ENCODE data around the gene CNST.
"Not testable (repeated sequence)": the region's sequence is repeated elsewhere in the genome, so short reads cannot be mapped to it uniquely, and the experiment has no call there.

Gene CNST

DNA sequence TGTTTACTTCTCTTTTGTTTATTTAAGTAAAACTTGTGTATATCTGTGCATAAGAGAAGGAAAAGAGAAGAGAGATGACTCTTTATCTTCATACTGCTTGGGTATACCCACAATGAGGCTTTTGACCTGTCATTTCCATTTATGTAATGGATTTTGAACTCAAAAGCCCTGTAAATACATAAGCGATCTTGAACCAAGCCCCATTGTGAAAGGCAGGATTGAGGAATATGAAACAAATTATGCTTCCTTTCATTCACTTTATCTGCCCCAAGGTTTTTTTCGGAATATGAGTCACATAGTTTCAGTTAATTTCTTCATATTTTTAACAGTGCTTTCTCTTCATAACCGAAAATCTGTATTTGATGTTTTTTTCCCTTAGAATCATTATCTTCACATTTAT is 21.4 kb downstream of the CNST start:
- DNase-seq, result no peak

DNA sequence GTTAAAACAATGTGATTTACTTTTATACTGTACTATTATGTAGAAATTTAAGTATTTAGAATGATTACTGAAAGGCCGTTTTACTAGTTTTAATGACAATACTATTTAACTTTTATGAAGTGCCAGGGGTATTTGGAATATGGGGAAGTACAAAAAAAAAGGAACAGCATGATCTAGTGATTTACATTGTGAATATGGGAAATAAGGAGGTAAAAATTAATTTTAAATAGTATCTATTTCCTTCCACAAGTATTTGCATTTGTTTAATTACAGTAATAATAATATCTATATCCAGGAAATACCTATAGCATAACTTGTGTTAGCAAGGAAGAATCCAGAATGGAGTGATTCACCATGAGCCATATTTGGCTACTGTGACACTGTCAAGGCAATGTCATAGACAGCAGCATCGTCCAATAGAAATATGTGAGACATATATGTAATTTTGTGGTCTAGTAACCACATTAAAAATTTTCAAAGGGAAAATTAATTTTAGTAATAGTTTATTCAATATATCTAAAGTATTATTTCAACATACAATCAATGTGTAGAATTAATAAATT is 22.0 kb downstream of the CNST start:
- no peak for DNase-seq

DNA sequence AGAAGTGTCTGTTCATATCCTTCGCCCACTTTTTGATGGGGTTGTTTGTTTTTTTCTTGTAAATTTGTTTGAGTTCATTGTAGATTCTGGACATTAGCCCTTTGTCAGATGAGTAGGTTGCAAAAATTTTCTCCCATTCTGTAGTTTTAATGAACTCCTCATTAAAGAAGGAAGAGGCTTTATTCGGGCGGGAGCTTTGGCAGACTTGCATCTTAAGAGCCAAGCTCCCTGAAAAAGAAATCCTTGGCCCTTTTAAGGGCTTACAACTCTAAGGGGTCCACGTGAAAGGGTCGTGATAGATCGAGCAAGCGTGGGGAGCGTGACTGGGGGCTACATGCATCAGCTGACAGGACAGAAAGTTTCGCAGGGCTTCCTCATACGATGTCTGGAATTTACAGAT is 23.7 kb downstream of the CNST start:
- DNase-seq, result not testable (repeated sequence)

DNA sequence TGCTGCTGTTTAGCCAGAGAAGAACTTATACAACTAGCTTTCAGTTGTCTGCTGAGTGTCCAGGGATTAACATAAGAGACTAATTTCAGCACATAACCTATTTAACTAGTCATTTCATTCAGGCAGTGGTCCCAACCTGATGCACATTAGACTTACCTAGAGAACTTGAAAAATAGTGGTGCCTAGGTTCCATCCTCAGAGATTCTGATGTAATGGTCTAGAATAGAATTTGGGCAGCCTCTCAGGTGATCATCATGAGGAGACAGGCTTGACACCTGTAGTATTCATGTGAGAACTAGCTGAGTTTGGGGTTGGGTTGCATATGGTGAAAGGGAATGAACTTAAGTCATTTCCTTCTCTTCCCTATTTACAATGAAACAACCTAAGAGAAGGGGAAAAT is 24.8 kb downstream of the CNST start:
- DNase-seq, result no peak

DNA sequence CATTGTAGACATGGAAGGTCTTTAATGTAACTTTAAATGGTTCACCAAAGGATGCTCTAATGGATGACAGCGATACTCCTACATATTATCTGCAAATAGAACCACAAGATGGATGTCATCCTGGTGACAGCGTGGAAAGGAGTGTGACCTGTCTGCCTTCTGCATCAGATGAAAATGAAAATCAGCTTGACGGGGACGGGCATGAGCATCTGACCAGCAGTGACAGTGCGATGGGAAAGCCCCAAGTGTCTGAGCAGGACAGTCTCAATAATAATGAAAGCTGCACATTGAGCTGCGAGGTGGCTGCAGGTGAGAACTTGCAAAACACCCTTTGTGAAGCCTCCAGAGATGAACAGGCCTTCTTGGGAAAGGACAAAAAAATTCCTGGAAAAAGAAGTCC is 25.2 kb downstream of the CNST start:
- no peak for DNase-seq

DNA sequence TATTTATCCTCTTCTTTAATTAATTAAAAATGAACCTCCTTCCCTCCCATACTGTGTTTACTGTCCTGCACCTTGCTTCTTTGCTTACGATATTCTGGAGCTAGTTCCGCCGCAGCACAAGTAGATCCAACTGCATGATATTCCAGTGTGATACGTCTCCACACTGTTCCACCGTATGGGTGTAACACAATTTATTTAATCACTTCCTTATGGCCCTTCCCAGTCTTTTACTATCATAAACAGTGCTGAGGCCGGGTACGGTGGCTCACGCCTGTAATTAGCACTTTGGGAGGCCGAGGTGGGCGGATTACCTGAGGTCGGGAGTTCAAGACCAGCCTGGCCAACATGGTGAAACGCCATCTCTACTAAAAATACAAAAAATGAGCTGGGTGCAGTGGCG is 25.7 kb downstream of the CNST start:
- no peak for DNase-seq

DNA sequence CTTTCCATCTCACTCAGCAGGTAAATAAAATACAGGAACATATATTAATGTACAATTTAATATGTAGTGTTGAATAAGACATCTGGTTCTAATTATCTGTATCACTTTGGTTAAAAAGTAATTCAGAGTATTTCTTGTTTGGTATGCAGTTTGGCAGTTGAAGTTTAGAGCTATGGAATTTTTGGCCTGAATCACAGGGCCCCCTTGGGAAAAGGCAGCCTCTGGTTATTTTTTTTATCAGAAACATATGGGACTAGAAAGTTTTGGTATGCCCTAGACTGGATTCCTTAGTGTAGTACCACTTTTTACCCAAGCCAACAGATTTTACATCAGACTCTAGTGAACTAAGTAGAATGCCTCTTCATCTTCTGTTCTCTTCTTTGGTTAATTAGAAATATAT is 26.4 kb downstream of the CNST start:
- no peak for DNase-seq

DNA sequence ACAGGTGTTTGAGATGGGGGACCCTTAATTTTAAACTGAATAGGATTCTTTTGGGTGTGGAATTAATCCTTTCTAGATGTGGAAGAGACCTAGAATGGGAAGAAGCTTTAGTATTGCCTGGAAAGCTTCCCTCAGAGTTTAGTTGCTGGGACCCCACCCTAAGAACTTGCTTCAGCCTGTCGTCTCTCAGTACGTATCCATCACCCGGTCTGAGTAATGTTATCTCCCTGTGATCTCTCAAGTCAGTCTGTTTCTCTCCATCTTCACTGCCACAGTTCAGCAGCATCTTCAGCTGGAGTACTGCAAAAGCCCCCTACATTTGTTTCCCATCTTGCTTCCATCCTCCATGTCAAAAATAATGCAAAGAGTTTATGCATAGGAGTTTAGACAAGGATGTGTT is 28.9 kb downstream of the CNST start:
- DNase-seq, result no peak

DNA sequence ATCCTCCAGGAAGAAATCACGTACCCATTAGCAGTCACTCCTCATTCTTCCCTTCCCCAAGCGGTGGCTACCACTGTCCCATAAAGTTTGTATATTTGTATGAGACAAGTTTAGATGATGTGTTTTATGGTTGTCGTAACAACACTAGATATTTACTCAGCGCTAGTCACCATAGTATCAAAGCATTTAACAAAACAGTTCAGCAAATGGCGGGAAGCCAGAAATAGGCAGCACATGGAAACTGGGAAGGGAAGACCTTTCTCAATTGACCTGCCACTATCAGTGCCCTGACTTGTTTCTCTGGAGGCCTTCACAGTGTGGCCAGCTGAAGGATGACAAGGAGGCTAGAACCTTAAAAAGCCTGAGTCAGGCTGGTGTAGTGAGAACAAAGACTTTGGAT is 31.1 kb downstream of the CNST start:
- DNase-seq, result no peak

DNA sequence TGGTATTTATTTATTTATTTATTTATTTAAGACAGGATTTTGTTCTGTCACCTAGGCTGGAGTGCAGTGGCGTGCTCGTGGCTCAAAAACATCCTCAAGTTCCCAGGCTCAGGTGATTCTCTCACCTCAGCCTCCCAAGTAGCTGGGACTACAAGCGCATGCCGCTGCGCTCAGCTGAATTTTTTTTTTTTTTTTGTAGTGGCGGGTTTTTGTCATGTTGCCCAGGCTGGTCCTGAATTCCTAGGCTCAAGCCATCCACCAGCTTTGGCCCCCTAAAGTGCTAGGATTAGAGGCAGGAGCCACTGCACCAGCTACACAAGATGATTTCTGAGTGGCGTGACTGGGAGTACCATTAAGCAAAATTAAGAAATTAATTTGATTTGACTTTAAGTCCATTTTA is 31.7 kb downstream of the CNST start:
- DNase-seq, result no peak

DNA sequence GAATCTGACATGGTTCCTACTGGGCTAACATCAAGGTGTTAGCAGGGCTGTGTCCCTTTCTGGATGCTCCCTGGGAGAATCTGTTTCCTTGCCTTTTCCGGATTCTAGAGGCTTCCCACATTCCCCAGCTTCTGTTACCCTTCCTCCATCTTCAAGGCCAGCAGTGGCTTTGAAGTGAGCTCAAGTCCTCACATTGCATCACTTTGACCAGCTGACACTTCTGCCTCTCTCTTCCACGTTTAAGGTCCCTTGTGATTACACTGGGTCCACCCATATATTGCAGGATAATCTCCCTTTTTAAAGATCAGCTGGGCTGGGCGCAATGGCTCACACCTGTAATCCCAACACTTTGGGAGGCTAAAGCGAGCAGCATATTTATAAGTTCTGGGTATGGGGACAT is 33.1 kb downstream of the CNST start:
- no peak for DNase-seq

DNA sequence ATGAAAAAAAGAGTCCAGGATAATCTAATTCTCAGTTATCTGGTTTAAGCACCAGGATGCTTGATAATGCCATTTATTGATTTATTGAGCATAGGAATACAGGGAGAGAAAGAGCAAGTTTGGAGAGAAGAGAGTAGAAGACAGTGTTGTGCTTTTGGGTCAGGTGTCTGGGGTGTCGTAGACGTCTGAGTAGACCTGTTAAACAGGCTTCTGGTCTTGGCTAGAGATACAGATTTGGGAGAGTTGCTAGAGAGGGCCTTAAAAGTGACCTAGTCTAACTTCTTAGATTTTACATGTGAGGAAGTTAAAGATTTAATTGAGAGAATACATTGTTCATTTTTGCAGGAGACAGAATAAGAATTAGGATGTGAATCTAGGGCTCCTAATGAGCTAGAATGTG is 34.3 kb downstream of the CNST start:
- no peak for DNase-seq

DNA sequence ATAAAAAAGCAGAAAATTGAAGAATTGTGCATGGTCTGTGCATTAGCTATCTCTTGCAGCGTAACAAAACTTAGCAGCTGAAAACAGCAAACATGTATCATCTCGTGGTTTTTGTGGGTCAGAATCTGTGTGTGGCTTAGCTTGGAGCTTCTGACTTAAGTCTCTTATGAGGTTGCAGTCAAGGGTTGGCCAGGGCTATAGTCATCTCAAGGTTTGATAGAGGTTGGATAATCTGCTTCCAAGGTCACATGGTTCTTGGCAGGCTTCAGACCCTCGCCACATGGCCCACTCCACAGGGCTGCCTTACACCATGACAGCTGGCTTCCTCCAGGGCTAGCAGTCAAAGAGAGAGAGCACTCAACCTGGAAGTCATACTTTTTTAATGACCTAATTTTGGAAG is 35.9 kb downstream of the CNST start:
- no peak for DNase-seq

DNA sequence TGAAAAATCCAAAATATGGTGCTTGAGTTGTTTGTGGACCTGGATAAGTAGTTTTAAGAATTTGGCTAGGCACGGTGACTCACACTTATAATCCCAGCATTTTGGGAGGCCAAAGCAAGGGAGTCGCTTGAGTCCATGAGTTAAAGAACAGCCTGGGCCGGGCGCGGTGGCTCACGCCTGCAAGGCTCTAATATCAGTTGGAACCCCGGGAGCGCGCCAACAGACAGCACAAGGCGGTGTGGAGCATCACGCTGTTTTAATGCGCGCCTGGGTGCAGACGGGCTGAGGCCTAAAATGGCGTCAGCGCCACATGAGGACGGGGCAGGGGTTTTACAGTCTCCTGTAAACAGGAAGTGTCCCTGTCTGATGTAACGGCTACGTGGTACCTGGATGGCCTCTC is 39.0 kb downstream of the CNST start:
- not testable (repeated sequence) for DNase-seq

DNA sequence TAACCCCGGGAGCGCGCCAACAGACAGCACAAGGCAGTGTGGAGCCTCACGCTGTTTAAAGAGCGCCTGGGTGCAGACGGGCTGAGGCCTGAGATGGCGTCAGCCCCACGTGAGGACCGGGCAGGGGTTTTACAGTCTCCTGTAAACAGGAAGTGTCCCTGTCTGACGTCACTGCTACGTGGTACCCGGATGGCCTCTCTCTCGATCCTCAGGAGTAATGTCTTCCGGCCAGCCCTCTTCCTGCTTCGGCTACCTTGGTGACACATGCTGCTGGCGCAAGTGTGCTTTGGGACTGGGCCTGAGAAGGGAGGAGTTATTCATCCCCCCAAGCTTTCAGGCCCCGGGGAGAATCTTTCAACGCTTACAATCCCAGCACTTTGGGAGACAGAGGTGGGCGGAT is 41.2 kb downstream of the CNST start:
- DNase-seq, result no peak

DNA sequence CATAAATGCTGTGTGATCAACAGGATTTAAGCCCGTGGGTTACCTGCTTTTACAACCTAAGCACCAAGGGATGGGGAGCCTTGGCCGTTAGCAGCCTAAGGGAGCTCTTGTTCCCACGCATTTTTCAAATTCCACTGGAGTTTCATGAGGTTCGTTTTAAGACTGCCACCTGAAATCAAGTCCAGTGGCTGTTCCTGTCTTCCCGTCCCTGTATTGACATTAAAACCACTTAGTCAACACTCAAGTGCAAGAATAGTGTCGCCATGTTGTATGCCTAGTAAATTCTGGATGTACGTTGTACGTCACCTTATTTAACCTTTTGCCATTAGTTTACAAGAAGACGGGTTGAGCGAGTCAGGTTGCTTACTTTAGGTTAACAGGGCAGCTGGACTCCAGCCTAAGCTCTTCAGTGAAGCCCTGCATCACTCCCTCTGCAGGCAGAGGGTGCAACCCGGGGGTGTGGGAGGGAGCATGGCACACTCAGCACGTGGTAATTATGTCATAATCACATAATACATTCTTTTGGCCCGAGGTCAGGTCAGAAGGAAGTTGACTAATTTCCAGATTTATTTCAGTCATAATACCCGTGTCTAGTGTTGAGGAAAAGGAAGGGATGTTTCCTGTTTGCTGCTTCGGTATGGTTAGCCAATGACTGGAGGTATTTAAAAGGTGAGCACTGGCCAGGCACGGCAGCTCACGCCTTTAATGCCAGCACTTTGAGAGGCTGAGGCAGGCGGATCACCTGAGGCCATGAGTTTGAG is 42.5 kb downstream of the CNST start:
- DNase-seq, result no peak

DNA sequence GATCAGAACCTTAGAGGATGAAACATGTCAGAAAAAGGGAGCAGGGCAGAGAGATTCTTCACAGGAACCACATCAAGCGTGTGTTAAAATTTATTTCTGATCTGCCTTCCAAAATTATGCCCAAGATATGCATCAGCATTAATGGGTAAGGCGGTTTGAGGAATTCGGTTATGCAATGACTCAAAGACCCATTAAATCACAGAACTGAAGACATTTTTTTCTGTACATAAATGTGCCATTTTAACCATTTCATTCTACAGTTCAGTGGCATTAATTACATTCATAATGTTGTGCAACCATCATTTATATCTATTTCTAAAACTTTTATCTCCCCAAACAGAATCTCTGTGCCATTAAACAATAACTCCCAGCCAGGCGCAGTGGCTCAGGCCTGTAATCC is 43.4 kb downstream of the CNST start:
- DNase-seq, result no peak

DNA sequence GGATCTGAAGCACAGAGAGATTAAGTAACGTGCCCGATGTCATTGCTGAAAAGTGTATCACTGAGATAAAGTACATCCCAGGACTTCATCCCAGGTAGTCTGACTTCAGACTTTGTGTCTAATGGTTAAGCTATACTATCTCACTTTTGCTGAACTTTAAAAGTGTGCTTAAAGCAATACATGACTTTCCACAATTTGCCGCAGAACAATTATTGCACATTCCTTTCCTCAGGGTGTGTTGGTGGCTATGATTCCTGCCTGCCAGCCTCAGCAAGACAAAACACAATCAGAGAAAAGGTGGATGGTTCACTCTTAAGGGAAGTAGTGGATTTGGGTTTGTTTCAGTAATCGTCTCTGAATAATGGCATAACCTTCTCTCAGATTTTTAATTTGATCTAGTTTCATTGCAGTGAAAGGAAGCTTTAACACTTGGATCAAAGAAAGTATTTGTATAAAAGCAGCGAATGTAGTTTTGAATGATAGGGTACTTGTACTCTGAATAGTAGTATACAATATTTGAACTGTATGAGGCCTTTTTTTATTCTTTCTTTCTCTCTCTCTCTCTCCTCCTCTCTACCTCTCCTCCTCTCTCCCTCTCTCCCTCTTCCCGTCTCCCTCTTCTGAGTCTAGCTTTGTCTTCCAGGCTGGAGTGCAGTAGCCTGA is 47.0 kb downstream of the CNST start:
- no peak for DNase-seq

DNA sequence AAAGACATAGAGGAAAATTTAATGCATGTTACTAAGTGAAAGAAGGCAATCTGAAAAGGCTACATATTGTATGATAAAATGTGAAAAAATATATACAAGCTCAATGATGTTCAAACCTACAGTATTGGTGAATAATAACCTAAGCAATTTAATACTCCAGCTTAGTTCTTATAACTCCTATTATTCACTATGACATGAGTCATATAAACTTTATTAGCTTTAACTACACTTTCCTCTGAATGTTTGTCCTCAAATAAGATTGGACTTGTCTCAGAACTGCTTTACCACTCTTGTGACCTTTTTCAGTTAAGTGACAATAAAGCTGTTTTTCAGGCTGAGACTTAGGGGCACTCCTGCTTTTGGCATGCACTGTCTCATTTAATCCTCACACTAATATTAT is 50.9 kb downstream of the CNST start:
- DNase-seq, result no peak

DNA sequence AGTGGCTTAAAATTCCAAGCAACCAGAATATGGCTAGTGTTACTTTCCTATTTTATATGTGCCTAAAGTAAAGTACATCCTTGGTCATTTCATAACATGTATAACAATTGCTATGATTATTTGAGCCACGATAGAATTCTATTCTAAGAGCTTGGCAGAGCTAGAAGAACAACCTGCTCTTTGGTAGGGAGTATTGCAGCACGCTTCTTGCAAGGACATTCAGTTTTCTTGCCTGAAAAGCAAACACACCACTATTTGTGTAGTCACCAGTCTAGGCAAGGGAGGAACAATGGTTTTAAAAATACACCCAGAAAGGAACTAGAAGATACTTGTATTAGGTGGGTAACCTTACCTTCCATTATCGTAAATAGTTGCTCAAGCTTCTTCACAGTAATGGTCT is 51.5 kb downstream of the CNST start:
- DNase-seq, result no peak

DNA sequence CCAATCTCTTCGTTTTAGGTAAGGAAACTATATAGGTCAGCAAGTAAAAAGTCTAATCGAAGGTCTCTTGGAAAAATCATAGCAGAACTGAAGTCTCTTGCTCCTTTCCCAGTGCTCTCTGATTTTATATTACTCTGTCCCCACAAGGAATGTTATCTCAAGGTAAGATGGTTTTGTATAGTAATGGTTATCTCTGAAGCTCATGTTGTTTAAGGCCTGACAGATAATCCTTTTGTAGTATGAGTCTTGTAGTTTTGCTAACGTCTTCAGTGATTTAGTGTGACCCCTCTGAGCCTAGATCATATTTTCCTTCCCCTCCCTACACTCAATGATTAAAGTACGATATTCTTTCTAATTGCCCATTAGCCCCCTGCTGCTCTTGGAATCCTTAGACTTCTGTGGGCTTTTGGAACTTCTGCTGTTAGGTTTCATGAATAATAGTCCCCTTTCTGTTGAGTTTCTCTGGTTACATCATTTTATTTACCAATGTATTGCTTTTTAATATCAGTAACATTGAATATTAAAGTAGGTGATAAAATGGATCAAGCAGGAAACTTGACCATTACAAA is 52.1 kb downstream of the CNST start:
- no peak for DNase-seq

DNA sequence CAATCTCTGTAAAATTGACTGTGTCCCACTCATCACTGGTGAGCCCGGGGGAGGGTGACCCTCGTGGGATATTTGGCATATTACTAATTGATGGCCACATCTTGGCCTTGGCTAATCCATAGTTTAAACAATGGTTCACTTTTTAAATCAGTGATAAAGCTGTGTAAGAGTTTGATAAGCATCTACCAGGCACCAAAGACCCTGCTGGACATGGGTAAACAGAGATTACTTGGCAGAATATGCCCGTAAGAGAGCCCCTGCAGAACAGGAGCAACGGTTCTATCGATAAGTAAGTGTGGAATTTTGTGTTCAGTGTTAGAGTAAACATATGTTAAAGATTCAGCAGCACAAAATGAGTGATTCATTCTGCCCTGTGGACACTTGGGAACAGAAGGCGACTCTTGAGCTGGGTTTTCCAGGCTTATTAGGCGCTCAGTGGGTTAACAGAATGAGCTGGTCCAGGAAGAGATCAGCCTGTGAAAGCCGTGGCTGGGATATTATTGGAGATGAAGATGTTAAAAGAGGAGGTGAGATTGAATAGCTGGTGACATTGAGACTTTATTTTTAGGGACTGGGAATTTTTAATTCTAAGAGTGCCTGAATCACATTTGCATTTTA is 55.9 kb downstream of the CNST start:
- DNase-seq, result no peak

DNA sequence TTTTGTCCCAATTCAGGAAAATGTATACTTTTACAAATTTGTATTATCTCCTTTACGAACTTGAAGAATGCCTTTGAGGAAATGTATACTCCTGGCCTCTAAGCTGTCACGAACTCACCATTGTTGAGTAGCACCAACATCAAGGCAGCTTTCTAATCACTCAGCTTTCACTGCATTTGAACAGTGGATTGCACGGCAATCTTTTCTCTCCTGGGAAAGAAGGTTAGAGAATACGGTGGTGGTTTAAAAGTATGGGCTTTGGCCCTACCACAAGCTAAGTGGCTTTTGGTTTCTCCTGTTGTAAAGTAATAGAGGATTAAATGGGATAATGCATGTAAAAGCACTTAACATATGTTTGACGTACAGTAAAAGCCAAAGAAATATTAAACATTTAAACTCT is 57.8 kb downstream of the CNST start:
- no peak for DNase-seq

DNA sequence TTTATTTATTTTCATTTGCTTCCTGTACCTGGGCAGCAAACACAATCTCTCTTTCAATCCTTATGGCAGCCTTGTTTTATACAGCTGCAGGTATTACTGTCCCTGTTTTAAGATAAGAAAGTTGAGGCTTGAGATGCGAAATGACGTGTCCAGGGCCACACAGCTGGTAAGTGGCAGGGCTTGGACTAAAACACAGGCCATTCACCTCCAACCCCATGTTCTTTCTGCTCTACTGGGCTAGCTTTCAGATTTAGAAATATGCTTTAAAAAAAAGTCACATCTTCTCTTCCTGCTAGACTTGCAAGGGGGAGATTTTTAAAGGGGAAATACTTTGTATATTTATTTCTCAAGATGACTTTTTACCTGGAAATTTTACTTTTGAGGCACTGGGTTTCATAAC is 62.8 kb downstream of the CNST start:
- no peak for DNase-seq

All from effector CD4-positive, alpha-beta T cell (primary cell).